K562 (cell line): Measurements from ENCODE around the gene GHRL. TPM values are rescaled to one million over a fixed set of nuclear protein-coding genes. Genes with fewer than 3 reads are reported as not detected.
A peak's percentile ranks its signal among the peaks of the same experiment; 100 is the strongest.

ENCODE experiments used
- AFF1 ChIP-seq, 2 experiments: fragments of 450-650 bp; IDR thresholded peaks; 2 replicates each; pipeline ENCODE4 v1.6.1; 2018; ENCODE audit warnings: mild to moderate bottlenecking in 2 of 2, low read depth in 1 of 2; ENCODE audit not compliant: partially characterized antibody in 2 of 2
- CTCF ChIP-seq, 3 experiments: IDR thresholded peaks in 2 of 3; conservative IDR thresholded peaks in 1 of 3; 2 replicates each; pipeline ENCODE4 v1.5.1; 2011 to 2012; ENCODE audit warnings: low read length in 3 of 3, mild to moderate bottlenecking in 3 of 3, control low read depth in 2 of 3, improper control_type of control experiment in 1 of 3, inconsistent platforms in 1 of 3, low read depth in 1 of 3, mixed read lengths in 1 of 3, moderate library complexity in 1 of 3; ENCODE audit not compliant: insufficient read depth in 2 of 3
- IRF9 ChIP-seq: fragments of 450-650 bp; IDR thresholded peaks from 2 replicates; pipeline ENCODE4 v1.6.1; 2016; ENCODE audit warnings: missing biosample characterization, missing genetic modification characterization
- KAT7 ChIP-seq: sonication (generic); formaldehyde crosslinking; IDR thresholded peaks from 2 replicates; pipeline ENCODE4 v1.8.0; 2022; ENCODE audit warnings: missing genetic modification reagents, mild to moderate bottlenecking, borderline replicate concordance
- NR2C1 ChIP-seq, 2 experiments: fragments of 450-650 bp; IDR thresholded peaks; 2 replicates each; pipeline ENCODE4 v1.6.1; 2017; ENCODE audit warnings: mild to moderate bottlenecking in 2 of 2, antibody characterized with exemption in 1 of 2, inconsistent platforms in 1 of 2, missing compliant biosample characterization in 1 of 2, missing genetic modification characterization in 1 of 2
- PCBP1 ChIP-seq: fragments of 200-400 bp; formaldehyde crosslinking; IDR thresholded peaks from 2 replicates; pipeline ENCODE4 v1.6.1; 2018; ENCODE audit warnings: mild to moderate bottlenecking, low read depth, low read length; ENCODE audit not compliant: poor library complexity, severe bottlenecking
- POLR2A ChIP-seq: fragments of 450-650 bp; conservative IDR thresholded peaks from 2 replicates; pipeline ENCODE4 v1.6.1; 2016
- TARDBP ChIP-seq: fragments of 450-650 bp; IDR thresholded peaks from 2 replicates; pipeline ENCODE4 v1.6.1; 2016
- TRIM25 ChIP-seq: fragments of 450-650 bp; IDR thresholded peaks from 2 replicates; pipeline ENCODE4 v1.7.0; 2016; ENCODE audit warnings: borderline replicate concordance
- TRIM28 ChIP-seq: fragments of 450-650 bp; IDR thresholded peaks from 2 replicates; pipeline ENCODE4 v1.6.1; 2017
- ZBTB17 ChIP-seq: fragments of 450-650 bp; formaldehyde crosslinking; IDR thresholded peaks from 2 replicates; pipeline ENCODE4 v1.4.0; 2020; ENCODE audit warnings: mild to moderate bottlenecking
- ZBTB34 ChIP-seq: fragments of 250-450 bp; sonication (Bioruptor Pico); IDR thresholded peaks from 2 replicates; pipeline ENCODE4 v1.8.0; 2021; ENCODE audit warnings: mild to moderate bottlenecking, moderate library complexity
- ZEB2 ChIP-seq: fragments of 450-650 bp; IDR thresholded peaks from 2 replicates; pipeline ENCODE4 v1.6.1; 2016
- ZNF436 ChIP-seq: fragments of 250-450, 450-650 bp; sonication (Bioruptor Pico); formaldehyde crosslinking; IDR thresholded peaks from 2 replicates; pipeline ENCODE4 v1.7.0; 2020; ENCODE audit warnings: mild to moderate bottlenecking
- ZNF57 ChIP-seq: fragments of 450-650 bp; formaldehyde crosslinking; IDR thresholded peaks from 2 replicates; pipeline ENCODE4 v1.4.0; 2020; ENCODE audit warnings: mild to moderate bottlenecking, moderate library complexity
- ZNF668 ChIP-seq: fragments of 250-450 bp; sonication (Bioruptor Pico); IDR thresholded peaks from 2 replicates; pipeline ENCODE4 v1.8.0; 2022; ENCODE audit warnings: mild to moderate bottlenecking, inconsistent platforms
- polyA plus RNA-seq, 8 experiments: library from polyadenylated mRNA; depleted of rRNA in 4 of 8; stranded (reverse) in 5 of 8; unstranded in 3 of 8; fragments of >200 nt; fragmentation: Nextera tagmentation in 2 of 8; fragmentation: Illumina TruSeq in 1 of 8; extraction: Ambion mirVana in 2 of 8; extraction: Trizol in 1 of 8; gene quantifications; 2 replicates each; pipeline versions ENCODE4 v1.2.1 to v1.2.3, GENCODE V29; 2011 to 2014; ENCODE audit warnings: inconsistent platforms in 1 of 8, missing spikeins in 1 of 8
- total RNA-seq, 7 experiments: library from RNA; depleted of rRNA in 6 of 7; stranded (reverse); fragments of >200 nt in 6 of 7; fragmentation: Illumina TruSeq in 2 of 7; extraction: Trizol in 2 of 7; gene quantifications; 2 replicates each; pipeline versions ENCODE4 v1.2.1 to v1.2.3, GENCODE V29; 2011 to 2021; ENCODE audit warnings: low replicate concordance in 1 of 7

The GHRL gene
- total and polyA plus RNA-seq, 9 of the 15 experiments (the other 6 are each of a cell fraction or from before 2014, with no cell fraction given) = 0.08 to 0.29 (median 0.15) TPM; not detected in 5

- TF ChIP-seq NR2C1 (IDR thresholded peaks at IDR 0.05) = no peak
- peak; percentile 15; the same call in 1 of the 2 replicates for TF ChIP-seq NR2C1 (tag; IDR thresholded peaks at IDR 0.05)
- TF ChIP-seq ZNF436 (CRISPR knock-in tag) = no peak
- peak; percentile 71; the same call in 1 of the 2 replicates for TF ChIP-seq ZBTB17 (CRISPR knock-in tag)
- 0 out of 2 replicates have a peak, but pooled peaks have one; percentile 64 for TF ChIP-seq TRIM28
- no peak for TF ChIP-seq ZNF57 (CRISPR knock-in tag)
- TF ChIP-seq TRIM25 = no peak
- TF ChIP-seq TARDBP = no peak
- TF ChIP-seq IRF9 (tag) = no peak
- no peak for TF ChIP-seq ZBTB34 (CRISPR knock-in tag)
- TF ChIP-seq PCBP1 = peak; percentile 75
- TF ChIP-seq AFF1 (IDR thresholded peaks at IDR 0.05; ENCODE audit: low read depth in 1 of 2, partially characterized antibody in 2 of 2) = no peak
- no peak for TF ChIP-seq ZNF668 (CRISPR knock-in tag)
- peak in 1 of 3 experiments; percentile 31; a peak in 2 of 6 replicates for TF ChIP-seq CTCF (IDR thresholded peaks at IDR 0.05 in 2 of 3, conservative IDR thresholded peaks at IDR 0.05 in 1 of 3; ENCODE audit: insufficient read depth in 2 of 3, low read depth in 1 of 3, low read length in 3 of 3)
- TF ChIP-seq POLR2A = peak; percentile 60
- peak; percentile 76 for TF ChIP-seq ZEB2
- peak; percentile 69; the same call in 1 of the 2 replicates for TF ChIP-seq KAT7
These were observed 44.4 kb downstream of the GHRL start, which contains the start of gene TATDN2 (continued) for GRCh38 chr3:10248184-10248983.
